HCT116 (cell line): ENCODE data around the gene MAP3K7CL.

Experiments
- CTCF ChIP-seq, 3 experiments: fragments of 200-600 bp in 1 of 3; sonication (generic) in 1 of 3; IDR thresholded peaks in 2 of 3; conservative IDR thresholded peaks in 1 of 3; 2 replicates each; pipeline ENCODE4 v1.5.1; 2012 to 2017; ENCODE audit warnings: low read depth in 2 of 3, low read length in 2 of 3, antibody characterized with exemption in 1 of 3, borderline replicate concordance in 1 of 3, control low read depth in 1 of 3, mild to moderate bottlenecking in 1 of 3, mixed read lengths in 1 of 3, mixed run types in 1 of 3, moderate library complexity in 1 of 3; ENCODE audit not compliant: insufficient read depth in 1 of 3
- EZH2phosphoT487 ChIP-seq: fragments of 200-600 bp; IDR thresholded peaks from 2 replicates; pipeline ENCODE4 v1.6.1; 2018; ENCODE audit warnings: antibody characterized with exemption, borderline replicate concordance
- JUND ChIP-seq: IDR thresholded peaks from 2 replicates; pipeline ENCODE4 v1.6.1; 2012
- POLR2A ChIP-seq: IDR thresholded peaks from 2 replicates; pipeline ENCODE4 v1.7.0; 2011; ENCODE audit warnings: borderline replicate concordance; ENCODE audit not compliant: insufficient read depth, insufficient read length; ENCODE audit errors: extremely low read depth
- RAD21 ChIP-seq: IDR thresholded peaks from 2 replicates; pipeline ENCODE4 v1.6.1; 2012; ENCODE audit warnings: low read depth, mild to moderate bottlenecking
- SRF ChIP-seq: IDR thresholded peaks from 2 replicates; pipeline ENCODE4 v1.6.1; 2012; ENCODE audit warnings: low read depth
- ZFX ChIP-seq: fragments of 450-650 bp; IDR thresholded peaks from 2 replicates; pipeline ENCODE4 v1.6.1; 2017
- ZNF274 ChIP-seq: fragments of 200-500 bp; sonication (Bioruptor generic); IDR thresholded peaks from 2 replicates; pipeline ENCODE4 v1.6.1; 2014; ENCODE audit warnings: mild to moderate bottlenecking, low read depth, low read length, inconsistent platforms

GRCh38 chr21:29185172-29185571 lies 54.7 kb downstream of the MAP3K7CL start:
- TF ChIP-seq EZH2phosphoT487: no peak
- TF ChIP-seq CTCF (IDR thresholded peaks at IDR 0.05 in 2 of 3, conservative IDR thresholded peaks at IDR 0.05 in 1 of 3; ENCODE audit: borderline replicate concordance in 1 of 3, insufficient read depth in 1 of 3, low read depth in 2 of 3, low read length in 2 of 3): no peak
- no peak for TF ChIP-seq ZFX
- TF ChIP-seq SRF: no peak
- TF ChIP-seq JUND: no peak
- no peak for TF ChIP-seq POLR2A
- no peak for TF ChIP-seq ZNF274
- no peak for TF ChIP-seq RAD21
